ENCODE measurements around the gene FYN.

Gene FYN

DNA sequence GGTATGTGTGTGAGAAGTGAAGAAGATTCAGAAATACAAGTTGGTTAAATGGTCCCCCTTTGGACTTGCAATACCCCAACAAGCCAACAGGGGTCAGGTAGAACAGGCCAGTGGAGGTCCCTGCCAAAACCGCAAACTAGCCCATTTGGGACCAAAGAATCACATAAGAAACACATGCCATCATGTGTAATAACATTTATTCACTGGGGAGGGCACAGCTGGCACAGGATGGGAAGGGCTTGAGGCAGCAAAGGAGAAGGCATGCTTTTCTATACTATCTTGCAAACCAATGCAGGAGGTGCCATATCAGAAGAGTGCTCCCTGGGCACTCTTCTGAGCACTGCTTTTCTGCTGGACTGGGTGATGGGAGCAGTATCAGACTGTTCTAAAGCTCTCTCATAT, 151.5 kb downstream of the FYN start:
- ChIA-PET POLR2A (no interaction called here), CTCF (interaction anchor here (0.6 to 2.0 kb wide), 10 partner anchors 11 to 1019 kb away, joined by 3 to 9 read pairs (median 3); no protein-coding TSS in a partner anchor)
- Histone ChIP-seq H3K27ac (ENCODE audit: extremely low read depth, low read depth, low read length) (no peak overlapping the region), H3K36me3 (ENCODE audit: control insufficient read depth in 2 of 2, insufficient read depth in 1 of 2, low read length in 2 of 2) (peaks cover 0 to 28% of the 10 kb centered on the region in 2 experiments; a peak in 1 of 3 replicates), H3K9me3 (ENCODE audit: control insufficient read depth, insufficient read depth, low read depth, low read length) (no peaks in the 10 kb centered on the region), H3K4me3 (ENCODE audit: low read depth, low read length) (no peak overlapping the region), H3K4me1 (ENCODE audit: control insufficient read depth, insufficient read depth, low read length) (peaks cover 17% of the 10 kb centered on the region)
- no peak for TF ChIP-seq ZNF354C (tag by site-specific recombination; IDR thresholded peaks at IDR 0.05; ENCODE audit: borderline replicate concordance, low read depth)
- TF ChIP-seq, protein P1, sequence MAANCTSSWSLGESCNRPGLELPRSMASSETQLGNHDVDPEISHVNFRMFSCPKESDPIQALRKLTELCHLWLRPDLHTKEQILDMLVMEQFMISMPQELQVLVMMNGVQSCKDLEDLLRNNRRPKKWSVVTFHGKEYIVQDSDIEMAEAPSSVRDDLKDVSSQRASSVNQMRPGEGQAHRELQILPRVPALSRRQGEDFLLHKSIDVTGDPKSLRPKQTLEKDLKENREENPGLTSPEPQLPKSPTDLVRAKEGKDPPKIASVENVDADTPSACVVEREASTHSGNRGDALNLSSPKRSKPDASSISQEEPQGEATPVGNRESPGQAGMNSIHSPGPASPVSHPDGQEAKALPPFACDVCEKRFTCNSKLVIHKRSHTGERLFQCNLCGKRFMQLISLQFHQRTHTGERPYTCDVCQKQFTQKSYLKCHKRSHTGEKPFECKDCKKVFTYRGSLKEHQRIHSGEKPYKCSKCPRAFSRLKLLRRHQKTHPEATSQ (tag by site-specific recombination; IDR thresholded peaks at IDR 0.05), result no peak
- TF ChIP-seq, protein P2, sequence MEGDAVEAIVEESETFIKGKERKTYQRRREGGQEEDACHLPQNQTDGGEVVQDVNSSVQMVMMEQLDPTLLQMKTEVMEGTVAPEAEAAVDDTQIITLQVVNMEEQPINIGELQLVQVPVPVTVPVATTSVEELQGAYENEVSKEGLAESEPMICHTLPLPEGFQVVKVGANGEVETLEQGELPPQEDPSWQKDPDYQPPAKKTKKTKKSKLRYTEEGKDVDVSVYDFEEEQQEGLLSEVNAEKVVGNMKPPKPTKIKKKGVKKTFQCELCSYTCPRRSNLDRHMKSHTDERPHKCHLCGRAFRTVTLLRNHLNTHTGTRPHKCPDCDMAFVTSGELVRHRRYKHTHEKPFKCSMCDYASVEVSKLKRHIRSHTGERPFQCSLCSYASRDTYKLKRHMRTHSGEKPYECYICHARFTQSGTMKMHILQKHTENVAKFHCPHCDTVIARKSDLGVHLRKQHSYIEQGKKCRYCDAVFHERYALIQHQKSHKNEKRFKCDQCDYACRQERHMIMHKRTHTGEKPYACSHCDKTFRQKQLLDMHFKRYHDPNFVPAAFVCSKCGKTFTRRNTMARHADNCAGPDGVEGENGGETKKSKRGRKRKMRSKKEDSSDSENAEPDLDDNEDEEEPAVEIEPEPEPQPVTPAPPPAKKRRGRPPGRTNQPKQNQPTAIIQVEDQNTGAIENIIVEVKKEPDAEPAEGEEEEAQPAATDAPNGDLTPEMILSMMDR (tag by site-specific recombination; IDR thresholded peaks at IDR 0.05), result 0 out of 2 replicates have a peak, but pooled peaks have one; percentile 37

DNA sequence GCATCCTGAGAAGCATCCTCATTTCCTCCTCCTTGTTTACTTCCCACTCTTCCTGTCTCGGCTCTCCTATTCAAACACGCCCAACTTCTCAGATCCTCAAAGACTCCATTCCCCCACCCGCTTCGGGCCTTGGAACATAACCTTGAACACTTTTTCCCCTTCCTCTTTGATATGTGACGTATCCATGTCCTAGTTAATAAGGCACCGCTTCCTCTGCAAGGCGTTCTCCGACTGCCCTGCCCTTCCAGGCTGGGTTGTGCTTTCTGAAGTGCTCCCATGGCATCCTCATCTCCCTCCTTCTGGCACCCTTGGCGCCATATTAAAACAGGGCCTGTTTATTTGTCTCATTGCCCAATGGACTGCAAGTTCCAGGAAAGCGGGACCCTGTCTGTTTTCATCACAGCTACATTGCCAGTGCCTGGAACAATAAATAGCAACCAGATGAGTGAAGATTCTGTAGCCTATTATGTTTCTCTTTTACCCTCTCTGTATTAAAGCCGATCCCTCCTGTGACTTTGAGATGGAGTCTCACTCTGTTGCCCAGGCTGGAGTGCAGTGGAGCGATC, 152.2 kb downstream of the FYN start:
- no peak for TF ChIP-seq ZNF214 (tag by site-specific recombination; IDR thresholded peaks at IDR 0.05; ENCODE audit: borderline replicate concordance)
- no peak for TF ChIP-seq HOXC10 (CRISPR knock-in tag; IDR thresholded peaks at IDR 0.05)
- TF ChIP-seq ZNF76 (tag by site-specific recombination; IDR thresholded peaks at IDR 0.05; ENCODE audit: borderline replicate concordance, low read depth), result no peak
- TF ChIP-seq ZNF169 (tag by site-specific recombination; IDR thresholded peaks at IDR 0.05), result no peak
- no peak for TF ChIP-seq ZNF549 (tag by site-specific recombination; IDR thresholded peaks at IDR 0.05)
- no peak for TF ChIP-seq ZNF175 (tag by site-specific recombination; IDR thresholded peaks at IDR 0.05)
- TF ChIP-seq PRDM1 (tag by site-specific recombination; IDR thresholded peaks at IDR 0.05), result no peak
- TF ChIP-seq, protein P3, sequence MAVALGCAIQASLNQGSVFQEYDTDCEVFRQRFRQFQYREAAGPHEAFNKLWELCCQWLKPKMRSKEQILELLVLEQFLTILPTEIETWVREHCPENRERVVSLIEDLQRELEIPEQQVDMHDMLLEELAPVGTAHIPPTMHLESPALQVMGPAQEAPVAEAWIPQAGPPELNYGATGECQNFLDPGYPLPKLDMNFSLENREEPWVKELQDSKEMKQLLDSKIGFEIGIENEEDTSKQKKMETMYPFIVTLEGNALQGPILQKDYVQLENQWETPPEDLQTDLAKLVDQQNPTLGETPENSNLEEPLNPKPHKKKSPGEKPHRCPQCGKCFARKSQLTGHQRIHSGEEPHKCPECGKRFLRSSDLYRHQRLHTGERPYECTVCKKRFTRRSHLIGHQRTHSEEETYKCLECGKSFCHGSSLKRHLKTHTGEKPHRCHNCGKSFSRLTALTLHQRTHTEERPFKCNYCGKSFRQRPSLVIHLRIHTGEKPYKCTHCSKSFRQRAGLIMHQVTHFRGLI (tag by site-specific recombination; IDR thresholded peaks at IDR 0.05), result no peak
- H3K36me3 ChIP-seq (ENCODE audit: control insufficient read depth in 2 of 2, insufficient read depth in 1 of 2, low read length in 2 of 2), result peaks cover 0 to 28% of the 10 kb centered on the region in 2 experiments; a peak in 1 of 3 replicates
- CTCF ChIA-PET, result interaction anchor here (0.6 to 1.8 kb wide), 6 partner anchors 11 to 442 kb away, joined by 3 to 6 read pairs (median 4); no protein-coding TSS in a partner anchor

GRCh38 chr6:111718990-111719389, 154.3 kb downstream of the FYN start:
- H3K4me1 ChIP-seq (ENCODE audit: control insufficient read depth, insufficient read depth, low read length), result peaks cover 16% of the 10 kb centered on the region
- H3K9me3 ChIP-seq (ENCODE audit: control insufficient read depth, insufficient read depth, low read depth, low read length), result no peaks in the 10 kb centered on the region
- CTCF ChIA-PET, result interaction anchor here (1.0 to 1.5 kb wide), 3 partner anchors 9 to 324 kb away, joined by 3 read pairs; no protein-coding TSS in a partner anchor
- POLR2A ChIA-PET, result interaction anchor here (0.6 kb wide), 1 partner anchor 303 kb away, joined by 4 read pairs; no protein-coding TSS in a partner anchor
- no peak overlapping the region for H3K4me3 ChIP-seq (ENCODE audit: low read depth, low read length)
- no peak overlapping the region for H3K27ac ChIP-seq (ENCODE audit: extremely low read depth, low read depth, low read length)
- peaks cover 0 to 44% of the 10 kb centered on the region in 2 experiments; a peak in 1 of 3 replicates for H3K36me3 ChIP-seq (ENCODE audit: control insufficient read depth in 2 of 2, insufficient read depth in 1 of 2, low read length in 2 of 2)
- TF ChIP-seq, protein P4, sequence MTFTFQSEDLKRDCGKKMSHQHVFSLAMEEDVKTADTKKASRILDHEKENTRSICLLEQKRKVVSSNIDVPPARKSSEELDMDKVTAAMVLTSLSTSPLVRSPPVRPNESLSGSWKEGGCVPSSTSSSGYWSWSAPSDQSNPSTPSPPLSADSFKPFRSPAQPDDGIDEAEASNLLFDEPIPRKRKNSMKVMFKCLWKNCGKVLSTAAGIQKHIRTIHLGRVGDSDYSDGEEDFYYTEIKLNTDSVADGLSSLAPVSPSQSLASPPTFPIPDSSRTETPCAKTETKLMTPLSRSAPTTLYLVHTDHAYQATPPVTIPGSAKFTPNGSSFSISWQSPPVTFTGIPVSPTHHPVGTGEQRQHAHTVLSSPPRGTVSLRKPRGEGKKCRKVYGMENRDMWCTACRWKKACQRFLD (tag by site-specific recombination; IDR thresholded peaks at IDR 0.05), result no peak
- no peak for TF ChIP-seq ZNF239 (tag by site-specific recombination; IDR thresholded peaks at IDR 0.05)
- no peak for TF ChIP-seq MZF1 (tag by site-specific recombination; IDR thresholded peaks at IDR 0.05; ENCODE audit: borderline replicate concordance)
- TF ChIP-seq TSHZ1 (tag by site-specific recombination; IDR thresholded peaks at IDR 0.05; ENCODE audit: borderline replicate concordance), result no peak
- no peak for TF ChIP-seq ZNF211 (tag by site-specific recombination; IDR thresholded peaks at IDR 0.05; ENCODE audit: low read depth)
- no peak for TF ChIP-seq ZNF37A (tag by site-specific recombination; IDR thresholded peaks at IDR 0.05)
- TF ChIP-seq ZSCAN30 (tag by site-specific recombination; IDR thresholded peaks at IDR 0.05), result no peak
- TF ChIP-seq ZNF398 (tag by site-specific recombination; IDR thresholded peaks at IDR 0.05), result no peak

More for the DNA sequence above, 152.2 kb downstream of the FYN start:
- no peak overlapping the region for H3K4me3 ChIP-seq (ENCODE audit: low read depth, low read length)
- H3K27ac ChIP-seq (ENCODE audit: extremely low read depth, low read depth, low read length), result no peak overlapping the region
- POLR2A ChIA-PET, result no interaction called here
- H3K4me1 ChIP-seq (ENCODE audit: control insufficient read depth, insufficient read depth, low read length), result peaks cover 17% of the 10 kb centered on the region
- H3K9me3 ChIP-seq (ENCODE audit: control insufficient read depth, insufficient read depth, low read depth, low read length), result no peaks in the 10 kb centered on the region

All from HEK293 (cell line).